HG03039 (cell line): Measurements from ENCODE around the gene CNNM4.

Source experiments
- ATAC-seq: cut with Tn5 transposase; IDR thresholded peaks from one replicate; pipeline ENCODE4 v1.9.1; 2021; ENCODE audit warnings: mild to moderate bottlenecking, moderate library complexity; ENCODE audit not compliant: unreplicated experiment

CNNM4 gene

DNA sequence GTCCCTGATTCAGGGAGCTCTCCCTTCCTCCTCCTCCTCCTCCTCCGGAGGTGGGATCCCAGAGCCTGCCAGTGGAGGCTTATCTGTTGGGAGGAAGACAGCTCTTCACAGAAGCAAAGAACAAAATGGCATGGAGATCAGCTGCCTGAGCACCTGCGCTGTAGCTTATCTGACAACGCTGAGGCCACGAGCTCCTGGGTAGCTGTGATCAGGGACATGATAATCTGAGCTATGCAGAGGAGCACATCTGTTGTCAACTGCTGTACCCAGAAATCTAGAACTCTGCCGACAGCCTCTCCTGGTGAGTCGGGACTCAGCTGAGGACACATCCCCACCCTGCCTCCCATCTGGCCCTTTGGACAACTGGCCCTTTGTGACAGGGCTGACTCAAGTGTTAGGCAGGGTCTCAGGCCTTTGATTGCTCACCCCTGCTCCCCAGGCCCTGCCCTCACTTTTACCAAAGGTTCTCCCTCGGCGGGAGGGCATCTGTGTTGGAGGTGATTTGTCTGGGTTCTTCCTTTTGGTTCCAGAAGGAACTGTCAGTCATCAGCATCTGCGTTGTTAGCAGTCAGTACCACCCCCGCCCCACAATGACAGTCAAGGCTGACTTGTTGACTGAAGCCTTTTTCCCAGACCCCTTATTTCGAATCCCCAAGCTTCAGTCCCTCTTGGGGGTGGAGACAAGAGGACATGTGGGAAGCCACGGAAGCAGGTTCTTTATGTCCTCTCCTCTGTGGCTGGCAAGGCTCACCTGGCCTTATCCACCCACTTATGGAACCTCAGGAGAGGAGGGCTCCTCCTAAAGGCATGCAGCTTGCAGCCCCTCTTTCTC, 49.5 kb downstream of the CNNM4 start:
- ATAC-seq, result no peak

DNA sequence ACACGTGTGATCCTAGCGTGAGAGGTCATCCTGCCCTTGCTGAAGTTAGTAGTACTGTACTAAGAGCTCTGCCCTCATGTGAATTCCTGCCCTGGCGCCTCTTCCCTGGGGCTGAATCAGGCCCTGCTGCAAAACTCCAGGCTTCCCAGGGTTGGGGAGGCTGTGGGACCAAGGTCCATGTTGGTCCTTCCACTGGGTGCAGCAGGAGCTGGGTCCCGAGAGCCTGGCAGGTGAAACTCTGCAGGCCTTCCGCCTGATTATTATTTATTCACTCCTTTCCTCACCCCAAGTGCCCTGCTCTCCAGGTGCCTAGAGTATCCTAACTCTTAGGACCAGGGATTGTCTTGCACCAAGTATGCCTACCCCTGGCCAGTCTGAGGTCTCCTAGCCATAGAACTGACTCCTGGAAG, 50.1 kb downstream of the CNNM4 start:
- ATAC-seq, result no peak

DNA sequence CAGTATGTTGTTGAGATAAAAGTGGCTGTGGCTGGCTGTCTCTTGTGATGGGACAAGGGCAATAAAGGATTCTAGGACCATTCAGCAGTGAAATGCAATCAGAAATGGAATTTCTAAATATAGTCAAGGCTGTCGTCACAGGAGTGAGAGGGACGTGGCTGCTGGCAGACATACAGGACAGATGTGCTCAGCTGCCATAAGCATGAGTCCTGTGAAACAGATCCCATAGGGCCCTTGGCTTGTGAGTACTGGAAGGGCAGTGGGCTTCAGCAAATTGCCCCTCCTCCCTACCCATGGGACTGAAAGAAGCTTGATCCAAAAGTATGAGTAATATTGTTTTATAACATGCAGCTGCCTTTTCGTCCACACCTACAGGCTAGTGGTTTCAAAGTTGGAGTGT, 51.2 kb downstream of the CNNM4 start:
- ATAC-seq, result no peak

DNA sequence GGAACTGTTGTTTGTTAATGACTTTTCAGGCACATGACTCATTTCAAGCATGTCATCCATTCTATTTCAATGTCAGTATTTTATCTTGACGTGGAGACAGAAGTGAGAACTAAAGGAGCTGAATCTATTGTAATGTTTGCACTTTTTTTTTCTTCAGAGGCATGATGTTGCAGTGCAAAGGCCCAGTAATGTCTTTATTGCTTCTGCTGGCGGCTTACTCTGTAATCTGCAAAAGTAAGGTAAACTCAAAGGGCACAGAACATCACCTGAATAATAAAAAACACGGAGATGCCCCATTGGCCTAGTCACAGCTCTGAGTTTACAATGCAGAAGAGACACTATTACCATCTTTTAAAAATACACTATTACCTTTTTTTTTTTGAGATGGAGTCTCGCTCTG, 53.0 kb downstream of the CNNM4 start:
- ATAC-seq, result no peak

DNA sequence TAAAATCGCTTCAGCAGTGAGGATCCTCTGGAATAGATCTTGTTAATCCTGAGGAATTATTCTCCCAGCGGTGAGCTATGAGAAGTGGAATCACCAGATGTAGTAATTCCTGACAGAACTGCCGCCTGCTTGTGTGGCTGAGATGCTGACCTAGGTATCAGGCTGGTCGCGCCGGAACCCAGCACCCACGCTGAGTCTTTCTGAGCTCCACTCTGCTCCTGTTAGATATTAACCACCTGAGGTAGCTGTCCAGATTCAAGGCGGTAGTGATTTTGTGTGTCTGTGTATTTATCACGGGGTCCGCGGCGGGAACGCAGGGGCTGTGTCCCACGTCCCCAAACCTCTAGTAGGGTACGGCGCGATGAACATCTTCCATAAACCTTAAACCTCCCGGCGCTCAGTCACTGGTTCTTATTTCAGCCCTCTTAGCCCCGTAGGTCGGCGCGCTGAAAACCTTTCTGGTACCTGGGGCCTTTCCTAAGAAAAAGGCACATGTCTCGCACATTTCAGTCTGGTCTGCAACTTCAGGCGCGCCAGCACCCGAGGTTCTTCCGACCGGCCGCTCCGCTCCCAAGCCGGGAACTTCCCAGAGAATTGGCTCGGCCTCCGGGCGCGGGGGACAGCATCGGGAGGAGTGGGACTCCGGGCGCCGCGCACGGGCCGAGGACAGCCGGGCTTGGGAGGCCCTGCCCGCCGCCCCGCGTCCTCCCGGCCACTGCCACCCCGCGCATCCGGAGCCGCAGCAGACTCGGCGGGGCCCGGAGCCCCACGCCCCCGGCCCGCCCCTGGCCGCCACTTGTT, 54.8 kb downstream of the CNNM4 start:
- ATAC-seq, result no peak

DNA sequence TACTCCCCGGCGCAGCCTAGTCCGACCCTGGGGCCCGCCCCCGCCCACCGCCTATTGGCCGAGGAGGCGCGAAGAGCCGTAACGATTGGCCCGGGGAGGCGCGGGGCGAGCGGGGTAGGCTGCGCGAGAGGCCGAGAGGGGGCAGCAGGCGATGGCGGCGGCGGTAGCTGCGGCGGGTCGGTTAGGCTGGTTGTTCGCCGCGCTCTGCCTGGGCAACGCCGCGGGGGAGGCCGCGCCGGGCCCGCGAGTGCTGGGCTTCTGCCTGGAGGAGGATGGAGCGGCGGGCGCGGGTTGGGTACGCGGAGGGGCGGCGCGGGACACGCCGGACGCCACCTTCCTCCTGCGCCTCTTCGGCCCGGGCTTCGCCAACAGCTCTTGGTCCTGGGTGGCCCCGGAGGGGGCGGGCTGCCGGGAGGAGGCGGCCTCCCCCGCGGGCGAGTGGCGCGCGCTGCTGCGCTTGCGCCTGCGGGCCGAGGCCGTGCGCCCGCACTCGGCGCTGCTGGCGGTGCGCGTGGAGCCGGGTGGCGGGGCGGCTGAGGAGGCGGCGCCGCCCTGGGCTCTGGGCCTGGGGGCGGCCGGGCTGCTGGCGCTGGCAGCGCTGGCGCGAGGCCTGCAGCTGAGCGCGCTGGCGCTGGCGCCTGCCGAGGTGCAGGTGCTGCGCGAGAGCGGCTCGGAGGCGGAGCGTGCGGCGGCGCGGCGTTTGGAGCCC, 55.6 kb downstream of the CNNM4 start, which contains the start of gene CNNM3:
TSS of gene CNNM3 (plus strand) at position 142 of the 709 bp plus-strand sequence. CDS start at position 152, 10 bp downstream.
- ATAC-seq, result peak; percentile 88

DNA sequence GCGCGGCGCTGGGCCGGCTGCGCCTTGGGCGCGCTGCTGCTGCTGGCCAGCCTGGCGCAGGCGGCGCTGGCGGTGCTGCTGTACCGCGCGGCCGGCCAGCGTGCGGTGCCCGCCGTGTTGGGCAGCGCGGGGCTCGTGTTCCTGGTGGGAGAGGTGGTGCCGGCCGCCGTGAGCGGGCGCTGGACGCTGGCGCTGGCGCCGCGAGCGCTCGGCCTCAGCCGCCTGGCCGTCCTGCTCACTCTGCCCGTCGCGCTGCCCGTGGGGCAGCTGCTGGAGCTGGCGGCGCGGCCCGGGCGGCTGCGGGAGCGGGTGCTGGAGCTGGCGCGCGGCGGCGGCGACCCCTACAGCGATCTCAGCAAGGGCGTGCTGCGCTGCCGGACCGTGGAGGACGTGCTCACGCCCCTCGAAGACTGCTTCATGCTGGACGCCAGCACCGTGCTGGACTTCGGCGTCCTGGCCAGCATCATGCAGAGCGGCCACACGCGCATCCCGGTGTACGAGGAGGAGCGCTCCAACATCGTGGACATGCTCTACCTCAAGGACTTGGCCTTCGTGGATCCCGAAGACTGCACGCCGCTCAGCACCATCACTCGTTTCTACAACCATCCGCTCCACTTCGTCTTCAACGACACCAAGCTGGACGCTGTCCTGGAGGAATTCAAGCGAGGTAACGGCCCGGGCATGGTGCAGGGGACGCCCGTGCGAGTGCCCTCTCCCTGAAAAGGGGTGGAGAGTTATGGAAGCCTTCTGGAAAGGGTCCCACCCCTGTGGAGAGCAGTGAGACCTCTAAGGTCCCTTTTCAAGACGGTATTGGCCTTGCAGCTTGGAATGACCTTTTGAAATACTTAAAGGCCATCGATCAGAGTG, 56.4 kb downstream of the CNNM4 start:
- ATAC-seq, result no peak

DNA sequence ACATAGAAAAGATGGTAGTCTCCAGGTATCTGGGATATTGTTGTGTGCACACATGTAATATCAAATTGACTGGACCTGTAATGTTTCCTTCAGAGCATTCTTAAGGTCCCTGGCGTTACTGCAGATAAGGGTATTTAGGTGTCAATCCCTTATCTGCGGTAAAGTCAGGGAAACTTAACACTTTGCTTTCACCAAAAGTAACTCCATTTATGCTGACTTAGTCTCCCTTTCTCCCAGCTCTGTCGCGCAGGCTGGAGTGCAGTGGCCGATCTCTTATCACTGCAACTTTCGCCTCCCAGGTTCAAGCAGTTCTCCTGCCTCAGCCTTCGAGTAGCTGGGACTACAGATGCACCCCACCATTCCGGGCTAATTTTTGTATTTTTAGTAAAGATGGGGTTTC, 57.2 kb downstream of the CNNM4 start:
- no peak for ATAC-seq

DNA sequence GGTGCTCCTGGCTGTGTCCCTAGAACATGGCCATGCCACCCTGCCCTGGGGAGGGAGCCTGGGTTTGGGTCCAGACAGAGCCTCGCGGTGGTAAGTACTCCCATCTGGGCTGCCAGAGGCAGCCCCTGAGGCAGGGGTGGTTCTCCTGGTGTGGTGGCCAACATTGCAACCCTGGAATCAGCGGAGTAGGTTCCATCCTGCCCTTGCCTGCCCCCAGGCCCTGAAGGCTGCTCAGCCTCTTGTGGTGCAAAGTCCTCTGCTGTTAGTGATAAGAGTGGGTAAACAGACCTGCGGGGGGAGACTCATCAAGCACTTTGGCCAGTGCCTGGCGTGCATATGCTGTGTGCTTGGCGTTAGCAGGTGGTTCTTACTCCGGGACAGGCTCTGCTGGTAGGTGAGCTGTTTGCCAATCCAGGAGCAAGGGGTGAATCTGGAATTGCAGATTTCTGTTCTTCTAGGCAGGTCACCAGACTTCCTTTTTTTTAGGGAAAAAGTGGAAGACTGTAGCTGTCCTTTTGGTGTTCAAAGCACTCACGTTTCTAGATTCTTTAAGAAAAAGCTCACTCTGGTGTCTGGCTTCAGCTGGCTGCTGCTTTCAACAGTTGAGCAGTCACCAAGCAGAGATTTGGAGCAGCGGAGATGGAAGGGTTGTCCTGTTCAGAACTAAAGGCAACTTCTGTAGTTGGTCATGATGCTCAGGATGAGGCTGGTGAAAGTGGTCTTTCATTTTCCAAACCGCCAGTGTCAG, 58.6 kb downstream of the CNNM4 start:
- ATAC-seq, result no peak

DNA sequence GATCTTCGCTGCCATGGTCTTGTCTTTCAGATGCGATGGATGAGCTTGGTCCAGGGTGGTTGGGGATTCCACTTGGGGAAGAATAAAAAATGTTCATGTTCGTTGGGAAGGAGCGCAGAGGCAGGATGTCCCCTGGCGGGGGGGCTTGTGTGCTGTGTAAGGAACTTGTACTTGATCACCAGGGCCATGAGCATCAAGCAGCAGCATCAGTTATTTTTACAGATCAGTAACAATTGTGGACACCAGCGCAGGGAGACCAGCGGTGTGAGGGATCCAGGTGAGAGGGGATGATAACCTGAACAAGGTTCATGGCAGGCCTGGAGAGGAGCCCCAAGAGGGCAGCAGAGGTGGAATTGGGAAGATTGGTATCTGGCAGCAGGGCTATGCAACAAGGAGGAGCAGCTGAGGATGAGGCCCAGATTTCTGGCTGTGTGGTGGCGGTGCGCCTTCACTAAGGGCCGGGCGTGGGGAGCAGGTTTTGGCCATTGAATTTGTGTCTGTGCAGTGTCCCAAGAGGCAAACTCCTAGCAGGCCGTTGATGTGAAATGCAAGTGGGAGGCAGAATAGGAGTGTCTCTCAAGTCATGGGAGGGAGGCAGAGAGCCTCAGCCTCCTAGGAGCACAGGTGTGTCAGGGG, 59.3 kb downstream of the CNNM4 start:
- no peak for ATAC-seq

DNA sequence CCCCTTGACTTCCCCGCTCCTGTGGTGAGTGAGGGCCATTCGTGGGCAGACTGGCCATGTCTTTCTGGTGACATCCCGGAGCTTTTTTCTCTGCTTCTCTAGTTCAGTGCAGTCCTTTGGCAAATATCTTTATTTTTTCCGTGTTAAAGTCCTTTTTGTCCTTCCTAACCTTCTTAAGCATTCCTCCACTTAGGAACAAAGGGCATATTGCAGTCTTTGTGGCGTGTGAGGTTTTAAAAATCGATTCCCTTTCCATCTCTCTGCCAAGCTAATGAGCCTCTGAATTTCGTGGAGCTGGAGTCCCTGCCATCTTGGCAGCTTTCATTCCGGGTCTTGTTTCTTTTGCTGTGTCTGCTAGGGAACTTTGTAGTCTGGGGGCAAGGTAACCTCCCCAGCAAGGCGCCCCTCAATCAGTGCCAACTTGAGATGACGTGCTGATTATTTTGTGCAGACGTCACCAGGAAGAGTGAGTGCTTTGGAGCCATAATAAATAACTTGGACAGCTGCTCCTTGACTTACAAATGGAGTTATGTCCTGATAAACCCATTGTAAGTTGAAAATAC, 60.5 kb downstream of the CNNM4 start:
- no peak for ATAC-seq

DNA sequence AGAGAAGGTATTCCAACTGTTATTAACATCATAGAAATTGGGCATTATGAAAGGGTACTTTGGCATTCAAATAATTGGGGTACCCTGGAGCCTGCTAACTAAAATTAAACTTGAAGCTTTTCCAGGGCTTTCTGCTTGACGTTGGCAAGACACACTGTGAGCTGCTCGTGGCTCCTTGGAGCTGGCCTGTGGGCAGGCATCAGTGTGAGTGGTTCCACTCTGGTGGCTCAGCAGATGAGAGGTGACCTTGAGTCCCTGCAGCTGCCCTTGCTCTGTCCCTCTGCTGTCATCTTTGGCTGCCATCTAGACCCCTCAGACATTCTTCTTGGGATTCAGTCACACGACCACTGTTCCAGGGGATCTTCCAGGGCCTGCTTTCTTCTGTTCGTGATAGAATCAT, 62.1 kb downstream of the CNNM4 start:
- ATAC-seq, result no peak

DNA sequence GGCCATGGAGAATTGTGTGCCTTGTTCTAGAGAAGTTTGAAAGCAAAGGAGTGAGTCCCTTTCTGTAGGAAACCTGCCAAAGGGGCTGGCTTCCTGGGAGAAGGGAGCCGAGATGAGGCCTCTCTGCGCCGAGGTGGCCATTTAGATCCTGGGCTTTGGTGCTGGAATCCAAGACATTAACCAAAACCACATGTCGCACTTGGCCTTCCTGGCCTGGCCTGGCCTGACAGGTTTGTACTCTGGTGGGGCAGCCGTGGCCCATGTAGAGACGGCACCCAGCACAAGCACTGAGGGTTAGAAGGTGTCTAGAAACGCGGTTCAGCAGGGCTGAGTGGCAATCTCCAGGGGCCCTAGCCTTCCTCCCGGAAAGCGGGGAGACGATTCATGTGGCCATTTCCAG, 62.5 kb downstream of the CNNM4 start:
- no peak for ATAC-seq

DNA sequence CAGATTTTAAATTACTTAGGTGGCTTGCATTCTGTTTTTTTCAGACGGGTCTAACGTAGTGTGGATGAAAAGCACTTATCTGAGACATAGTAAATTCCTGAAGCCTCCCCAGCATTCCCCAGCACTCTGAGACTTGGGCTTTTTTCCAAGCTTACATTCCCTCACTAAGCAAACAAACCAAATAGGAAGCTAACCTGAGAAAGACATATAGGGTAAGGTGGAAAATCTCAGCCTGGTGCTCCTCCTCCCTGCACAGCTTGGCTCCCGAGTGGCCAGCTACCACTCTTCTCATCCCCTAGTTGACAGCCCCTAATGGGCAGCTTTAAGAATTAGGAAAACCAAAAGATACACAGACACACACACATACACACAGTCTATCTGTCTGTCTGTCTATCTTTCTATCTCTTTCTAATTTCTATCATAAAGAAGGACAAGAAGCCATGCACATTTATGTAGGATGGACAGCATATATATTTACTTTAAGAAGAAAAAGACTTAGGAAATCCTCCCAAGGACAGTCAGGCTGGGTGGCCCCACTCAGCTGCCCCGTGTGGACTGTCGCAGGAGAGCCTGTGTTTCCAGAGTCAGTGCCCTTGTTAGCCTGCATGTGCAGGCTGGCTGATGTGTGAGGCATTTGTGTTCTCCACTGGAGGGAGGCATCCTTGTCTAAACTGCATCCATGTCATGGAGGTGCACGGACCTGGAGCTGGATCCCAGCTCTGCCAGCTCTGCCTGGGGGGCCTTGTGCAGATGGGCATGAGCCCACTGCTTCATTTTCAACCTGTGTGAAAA, 63.6 kb downstream of the CNNM4 start:
- ATAC-seq, result no peak

DNA sequence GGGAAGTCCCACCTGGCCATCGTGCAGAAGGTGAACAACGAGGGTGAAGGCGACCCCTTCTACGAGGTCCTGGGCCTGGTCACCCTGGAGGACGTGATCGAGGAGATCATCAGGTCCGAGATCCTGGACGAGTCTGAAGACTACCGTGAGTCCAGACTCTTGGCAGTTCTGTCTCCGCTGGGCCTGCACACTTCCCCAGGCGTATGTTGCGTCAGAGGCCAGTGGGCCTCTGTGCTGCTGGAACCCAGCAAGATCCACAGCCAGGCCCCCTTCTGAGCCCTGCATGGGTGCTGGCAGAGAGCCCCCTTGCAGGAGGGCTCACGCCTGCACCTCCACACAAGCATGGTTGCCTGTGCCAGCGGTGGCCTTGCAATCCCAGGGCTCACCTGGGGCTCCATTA, 64.4 kb downstream of the CNNM4 start:
- no peak for ATAC-seq

DNA sequence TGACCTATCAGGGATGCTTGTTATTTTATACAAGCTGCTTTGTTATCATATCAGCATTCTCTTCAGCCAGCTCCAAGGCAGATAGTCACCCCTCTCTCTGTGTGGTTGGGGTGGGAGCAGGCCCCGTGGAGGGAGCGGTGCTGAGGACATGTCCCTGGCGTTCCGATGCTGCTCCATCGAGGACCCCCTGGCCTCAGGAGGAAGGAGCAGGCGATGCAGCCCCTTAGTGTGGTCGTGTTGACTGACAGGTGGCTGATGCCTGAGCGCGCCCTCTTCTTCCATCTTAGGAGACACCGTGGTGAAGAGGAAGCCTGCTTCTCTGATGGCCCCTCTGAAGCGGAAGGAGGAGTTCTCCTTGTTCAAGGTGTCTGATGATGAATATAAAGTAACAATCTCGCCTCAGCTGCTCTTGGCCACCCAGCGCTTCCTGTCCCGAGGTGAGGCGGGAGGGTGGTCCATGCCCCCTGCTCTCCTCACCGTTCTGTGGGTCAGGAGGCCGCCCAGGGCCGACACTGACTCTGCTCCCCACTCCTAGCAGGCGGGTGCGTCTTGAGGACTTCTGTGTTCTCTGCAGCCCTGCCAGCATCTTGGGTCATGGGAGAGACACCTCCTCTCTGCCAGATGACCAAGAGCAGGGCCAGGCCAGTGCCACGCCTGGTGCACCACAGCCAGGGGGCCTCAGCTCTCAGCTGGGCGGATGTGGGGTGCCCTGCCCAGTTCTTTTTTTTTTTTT, 66.0 kb downstream of the CNNM4 start:
- ATAC-seq, result no peak

DNA sequence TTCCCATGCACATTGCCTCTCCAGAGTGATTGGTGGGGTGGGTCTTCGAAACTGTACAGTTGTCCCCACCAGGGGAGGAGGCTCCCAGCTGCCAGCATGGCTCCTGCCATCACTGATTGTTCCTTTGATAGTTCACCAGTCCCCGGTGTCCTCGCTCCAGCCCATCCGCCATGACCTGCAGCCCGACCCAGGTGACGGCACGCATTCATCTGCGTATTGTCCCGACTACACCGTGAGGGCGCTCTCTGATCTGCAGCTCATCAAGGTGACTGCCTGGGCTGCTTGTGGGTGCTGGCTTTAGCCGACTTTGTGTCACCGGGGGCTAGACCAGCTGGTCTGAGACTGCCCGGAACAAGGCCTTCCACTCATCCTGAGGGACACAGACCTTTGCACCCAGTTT, 67.7 kb downstream of the CNNM4 start:
- ATAC-seq, result no peak

DNA sequence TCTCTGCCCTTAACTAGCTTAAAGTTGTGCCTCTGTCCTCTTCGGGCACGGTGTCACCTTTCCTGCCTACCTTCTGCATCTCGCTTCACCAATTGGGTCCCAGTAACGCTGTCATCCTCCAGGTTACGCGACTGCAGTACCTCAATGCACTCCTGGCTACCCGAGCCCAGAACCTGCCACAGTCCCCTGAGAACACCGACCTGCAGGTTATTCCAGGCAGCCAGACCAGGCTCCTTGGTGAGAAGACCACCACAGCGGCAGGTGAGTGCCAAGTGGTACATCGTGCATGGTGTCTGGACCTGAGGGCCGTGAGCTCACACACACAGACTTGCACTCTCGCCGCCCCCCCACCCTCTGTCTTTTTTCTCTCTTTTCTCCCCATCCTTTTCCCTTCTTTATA, 68.2 kb downstream of the CNNM4 start:
- ATAC-seq, result no peak
